ENCODE data around the gene LHFPL6. TPM values are rescaled to one million over a fixed set of nuclear protein-coding genes. Genes with fewer than 3 reads are reported as not detected.

Gene LHFPL6
- total RNA-seq, 1 donor: 45.2 TPM

GRCh38 chr13:39538816-39539790 is 63.9 kb downstream of the LHFPL6 start:
- no peak overlapping the region for H3K4me3 ChIP-seq (ENCODE audit: low read depth, low read length)
- DNase-seq (ENCODE audit: low read depth): peak; percentile 33
- no peak for TF ChIP-seq CTCF (IDR thresholded peaks at IDR 0.05; ENCODE audit: insufficient read depth, low read length)

GRCh38 chr13:39536906-39537305 is 66.1 kb downstream of the LHFPL6 start:
- no peak for DNase-seq (ENCODE audit: low read depth)
- no peak overlapping the region for H3K4me3 ChIP-seq (ENCODE audit: low read depth, low read length)
- TF ChIP-seq CTCF (IDR thresholded peaks at IDR 0.05; ENCODE audit: insufficient read depth, low read length): no peak

GRCh38 chr13:39536274-39536673 is 66.7 kb downstream of the LHFPL6 start:
- no peak for TF ChIP-seq CTCF (IDR thresholded peaks at IDR 0.05; ENCODE audit: insufficient read depth, low read length)
- no peak overlapping the region for H3K4me3 ChIP-seq (ENCODE audit: low read depth, low read length)

GRCh38 chr13:39533651-39534150 is 69.3 kb downstream of the LHFPL6 start:
- TF ChIP-seq CTCF (IDR thresholded peaks at IDR 0.05; ENCODE audit: insufficient read depth, low read length): no peak
- no peak for DNase-seq (ENCODE audit: low read depth)
- H3K4me3 ChIP-seq (ENCODE audit: low read depth, low read length): no peak overlapping the region

More at GRCh38 chr13:39536274-39536673, 66.7 kb downstream of the LHFPL6 start:
- no peak for DNase-seq (ENCODE audit: low read depth)

- H3K4me3 ChIP-seq (ENCODE audit: low read depth, low read length): no peak overlapping the region
- no peak for TF ChIP-seq CTCF (IDR thresholded peaks at IDR 0.05; ENCODE audit: insufficient read depth, low read length)
- DNase-seq (ENCODE audit: low read depth): peak; percentile 34
Measured at GRCh38 chr13:39531646-39532045, 71.3 kb downstream of the LHFPL6 start.

- no peak overlapping the region for H3K4me3 ChIP-seq (ENCODE audit: low read depth, low read length)
- DNase-seq (ENCODE audit: low read depth): peak; percentile 45
- no peak for TF ChIP-seq CTCF (IDR thresholded peaks at IDR 0.05; ENCODE audit: insufficient read depth, low read length)
Measured at GRCh38 chr13:39530916-39531315, 72.1 kb downstream of the LHFPL6 start.
